Measurements from ENCODE around the gene PCDHB2. TPM values are rescaled to one million over a fixed set of nuclear protein-coding genes. Genes with fewer than 3 reads are reported as not detected.
"Not testable (repeated sequence)": the region's sequence is repeated elsewhere in the genome, so short reads cannot be mapped to it uniquely, and the experiment has no call there.

The PCDHB2 gene
- 0.12 and 0.15 TPM in 2 replicates for total RNA-seq

- no peak for DNase-seq (ENCODE audit: extremely low read depth, low read depth, low spot score)
These were observed at the start of gene PCDHB2 for GRCh38 chr5:141094481-141095262. PCDHB2 (plus strand) TSS chr5:141094615; CDS start chr5:141094791, 176 bp downstream.

- DNase-seq (ENCODE audit: extremely low read depth, low read depth, low spot score): no peak
These were observed 43.5 kb upstream of the PCDHB2 start, which contains the start of gene PCDHB1 for GRCh38 chr5:141050622-141051520. PCDHB1 (plus strand) TSS chr5:141051374; CDS start chr5:141051471, 97 bp downstream.

- DNase-seq (ENCODE audit: extremely low read depth, low read depth, low spot score): no peak
These were observed 42.9 kb upstream of the PCDHB2 start for GRCh38 chr5:141051521-141051866.

GRCh38 chr5:141077826-141078225, 16.6 kb upstream of the PCDHB2 start:
- DNase-seq (ENCODE audit: extremely low read depth, low read depth, low spot score): no peak

GRCh38 chr5:141082228-141082627, 12.2 kb upstream of the PCDHB2 start:
- no peak for DNase-seq (ENCODE audit: extremely low read depth, low read depth, low spot score)

GRCh38 chr5:141084487-141084989, 9.9 kb upstream of the PCDHB2 start:
- peak; percentile 3 for DNase-seq (ENCODE audit: extremely low read depth, low read depth, low spot score)

GRCh38 chr5:141095263-141095641, 837 bp downstream of the PCDHB2 start:
- DNase-seq (ENCODE audit: extremely low read depth, low read depth, low spot score): no peak

GRCh38 chr5:141096181-141096580, 1.8 kb downstream of the PCDHB2 start:
- not testable (repeated sequence) for DNase-seq (ENCODE audit: extremely low read depth, low read depth, low spot score)

GRCh38 chr5:141096586-141096985, 2.2 kb downstream of the PCDHB2 start:
- DNase-seq (ENCODE audit: extremely low read depth, low read depth, low spot score): not testable (repeated sequence)

GRCh38 chr5:141100243-141100805, 5.9 kb downstream of the PCDHB2 start, which contains the start of gene PCDHB3:
PCDHB3 (plus strand) TSS chr5:141100473; CDS start chr5:141100650, 177 bp downstream.
- no peak for DNase-seq (ENCODE audit: extremely low read depth, low read depth, low spot score)

GRCh38 chr5:141101059-141101458, 6.6 kb downstream of the PCDHB2 start:
- DNase-seq (ENCODE audit: extremely low read depth, low read depth, low spot score): no peak

GRCh38 chr5:141102070-141102469, 7.7 kb downstream of the PCDHB2 start:
- DNase-seq (ENCODE audit: extremely low read depth, low read depth, low spot score): not testable (repeated sequence)

GRCh38 chr5:141102471-141102870, 8.1 kb downstream of the PCDHB2 start:
- DNase-seq (ENCODE audit: extremely low read depth, low read depth, low spot score): not testable (repeated sequence)

GRCh38 chr5:141105350-141105749, 10.9 kb downstream of the PCDHB2 start:
- no peak for DNase-seq (ENCODE audit: extremely low read depth, low read depth, low spot score)

- DNase-seq (ENCODE audit: extremely low read depth, low read depth, low spot score): no peak
These were observed 24.8 kb downstream of the PCDHB2 start for GRCh38 chr5:141119250-141119649.

GRCh38 chr5:141121563-141121962, 27.1 kb downstream of the PCDHB2 start, which contains the start of gene PCDHB4:
PCDHB4 (plus strand) TSS chr5:141121818; CDS start chr5:141121999, 181 bp downstream.
- DNase-seq (ENCODE audit: extremely low read depth, low read depth, low spot score): no peak

GRCh38 chr5:141121985-141122384, 27.6 kb downstream of the PCDHB2 start:
- no peak for DNase-seq (ENCODE audit: extremely low read depth, low read depth, low spot score)

GRCh38 chr5:141123396-141124135, 29.2 kb downstream of the PCDHB2 start:
- not testable (repeated sequence) for DNase-seq (ENCODE audit: extremely low read depth, low read depth, low spot score)

- no peak for DNase-seq (ENCODE audit: extremely low read depth, low read depth, low spot score)
These were observed 32.9 kb downstream of the PCDHB2 start for GRCh38 chr5:141127305-141127704.
